ENCODE results near the gene NOS2.
"Not testable (repeated sequence)": the region's sequence is repeated elsewhere in the genome, so short reads cannot be mapped to it uniquely, and the experiment has no call there.

The NOS2 gene

DNA sequence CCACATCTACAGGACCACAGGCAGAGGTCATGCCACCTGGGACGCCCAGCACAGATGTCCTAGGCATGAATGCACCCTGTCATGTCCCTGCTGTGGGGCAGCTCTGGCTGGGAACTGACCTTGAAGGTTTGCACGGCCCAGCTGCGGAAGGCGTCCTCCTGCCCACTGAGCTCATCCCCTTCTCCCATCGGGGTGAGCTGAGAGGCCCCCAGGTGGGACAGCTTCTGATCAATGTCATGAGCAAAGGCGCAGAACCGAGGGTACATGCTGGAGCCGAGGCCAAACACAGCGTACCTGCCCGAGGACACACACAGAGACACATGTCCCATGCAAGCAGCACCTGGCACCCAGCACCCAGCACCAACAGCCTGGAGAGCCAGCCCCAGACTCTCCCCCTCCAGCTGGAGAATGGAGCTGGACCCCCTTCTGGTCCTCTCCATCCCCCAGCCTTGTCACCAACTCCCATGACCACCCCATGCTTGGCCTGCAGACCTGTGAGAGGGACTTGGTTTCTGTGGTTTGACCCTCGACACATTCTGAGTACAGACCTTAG lies 31.4 kb downstream of the NOS2 start:
- H3K4me3 ChIP-seq (replicated peaks; ENCODE audit: low read depth, low read length), result no peak overlapping the region
- TF ChIP-seq, protein P1, sequence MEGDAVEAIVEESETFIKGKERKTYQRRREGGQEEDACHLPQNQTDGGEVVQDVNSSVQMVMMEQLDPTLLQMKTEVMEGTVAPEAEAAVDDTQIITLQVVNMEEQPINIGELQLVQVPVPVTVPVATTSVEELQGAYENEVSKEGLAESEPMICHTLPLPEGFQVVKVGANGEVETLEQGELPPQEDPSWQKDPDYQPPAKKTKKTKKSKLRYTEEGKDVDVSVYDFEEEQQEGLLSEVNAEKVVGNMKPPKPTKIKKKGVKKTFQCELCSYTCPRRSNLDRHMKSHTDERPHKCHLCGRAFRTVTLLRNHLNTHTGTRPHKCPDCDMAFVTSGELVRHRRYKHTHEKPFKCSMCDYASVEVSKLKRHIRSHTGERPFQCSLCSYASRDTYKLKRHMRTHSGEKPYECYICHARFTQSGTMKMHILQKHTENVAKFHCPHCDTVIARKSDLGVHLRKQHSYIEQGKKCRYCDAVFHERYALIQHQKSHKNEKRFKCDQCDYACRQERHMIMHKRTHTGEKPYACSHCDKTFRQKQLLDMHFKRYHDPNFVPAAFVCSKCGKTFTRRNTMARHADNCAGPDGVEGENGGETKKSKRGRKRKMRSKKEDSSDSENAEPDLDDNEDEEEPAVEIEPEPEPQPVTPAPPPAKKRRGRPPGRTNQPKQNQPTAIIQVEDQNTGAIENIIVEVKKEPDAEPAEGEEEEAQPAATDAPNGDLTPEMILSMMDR (IDR thresholded peaks at IDR 0.05; ENCODE audit: low read length, missing control alignments), result no peak

GRCh38 chr17:27766438-27766837 lies 33.9 kb downstream of the NOS2 start:
- no peak overlapping the region for H3K4me3 ChIP-seq (replicated peaks; ENCODE audit: low read depth, low read length)
- TF ChIP-seq, protein P1 (IDR thresholded peaks at IDR 0.05; ENCODE audit: low read length, missing control alignments), result no peak
- no peak for DNase-seq (ENCODE audit: low read depth)

More for the DNA sequence above, 31.4 kb downstream of the NOS2 start:
- no peak for DNase-seq (ENCODE audit: low read depth)

DNA sequence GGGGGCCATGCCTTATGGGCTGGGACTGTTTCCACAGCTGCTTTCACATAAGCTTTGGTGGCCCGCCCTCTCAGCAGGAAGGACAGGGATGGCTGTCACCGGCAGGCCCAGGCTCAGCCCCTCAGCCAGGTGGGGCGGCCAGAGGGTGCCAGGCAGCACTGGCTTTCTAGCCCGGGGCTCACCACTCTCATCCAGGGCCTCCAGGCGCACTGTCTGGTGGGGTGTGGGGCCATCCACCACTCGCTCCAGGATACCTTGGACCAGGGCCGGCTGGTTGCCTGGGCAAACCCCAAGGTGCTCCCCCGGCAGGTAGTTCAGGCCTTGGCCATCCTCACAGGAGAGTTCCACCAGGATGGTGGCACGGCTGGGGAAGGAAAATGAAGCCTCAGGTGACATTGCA lies 35.0 kb downstream of the NOS2 start:
- TF ChIP-seq, protein P1 (IDR thresholded peaks at IDR 0.05; ENCODE audit: low read length, missing control alignments), result no peak
- no peak for DNase-seq (ENCODE audit: low read depth)
- no peak overlapping the region for H3K4me3 ChIP-seq (replicated peaks; ENCODE audit: low read depth, low read length)

- H3K4me3 ChIP-seq (replicated peaks; ENCODE audit: low read depth, low read length), result no peak overlapping the region
- TF ChIP-seq, protein P1 (IDR thresholded peaks at IDR 0.05; ENCODE audit: low read length, missing control alignments), result no peak
- no peak for DNase-seq (ENCODE audit: low read depth)
Measured at GRCh38 chr17:27764589-27764988, 35.7 kb downstream of the NOS2 start.

- peak; percentile 57 for DNase-seq (ENCODE audit: low read depth)
- TF ChIP-seq, protein P1 (IDR thresholded peaks at IDR 0.05; ENCODE audit: low read length, missing control alignments), result no peak
- no peak overlapping the region for H3K4me3 ChIP-seq (replicated peaks; ENCODE audit: low read depth, low read length)
Measured at GRCh38 chr17:27762527-27763305, 37.6 kb downstream of the NOS2 start.

DNA sequence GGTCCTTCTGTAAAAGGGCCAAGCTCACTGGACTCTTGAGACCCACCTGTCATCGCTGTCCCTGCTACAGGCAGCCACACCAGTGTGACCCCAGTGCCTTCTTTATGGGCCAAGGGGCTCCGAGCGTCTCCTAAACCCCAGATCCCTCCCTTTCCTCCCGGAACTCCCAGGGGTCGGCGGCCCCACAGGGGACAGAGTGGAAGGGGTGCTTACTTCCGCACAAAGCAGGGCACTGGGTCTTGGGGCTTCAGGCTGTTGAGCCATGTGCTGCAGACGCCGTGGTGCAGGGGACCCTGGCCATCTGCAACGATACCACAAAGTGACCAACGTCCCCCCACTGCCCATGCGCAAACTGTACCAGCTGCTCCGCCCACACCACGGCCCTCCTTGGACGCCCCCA lies 39.4 kb downstream of the NOS2 start:
- not testable (repeated sequence) for H3K4me3 ChIP-seq (replicated peaks; ENCODE audit: low read depth, low read length); DNase-seq (ENCODE audit: low read depth)

DNA sequence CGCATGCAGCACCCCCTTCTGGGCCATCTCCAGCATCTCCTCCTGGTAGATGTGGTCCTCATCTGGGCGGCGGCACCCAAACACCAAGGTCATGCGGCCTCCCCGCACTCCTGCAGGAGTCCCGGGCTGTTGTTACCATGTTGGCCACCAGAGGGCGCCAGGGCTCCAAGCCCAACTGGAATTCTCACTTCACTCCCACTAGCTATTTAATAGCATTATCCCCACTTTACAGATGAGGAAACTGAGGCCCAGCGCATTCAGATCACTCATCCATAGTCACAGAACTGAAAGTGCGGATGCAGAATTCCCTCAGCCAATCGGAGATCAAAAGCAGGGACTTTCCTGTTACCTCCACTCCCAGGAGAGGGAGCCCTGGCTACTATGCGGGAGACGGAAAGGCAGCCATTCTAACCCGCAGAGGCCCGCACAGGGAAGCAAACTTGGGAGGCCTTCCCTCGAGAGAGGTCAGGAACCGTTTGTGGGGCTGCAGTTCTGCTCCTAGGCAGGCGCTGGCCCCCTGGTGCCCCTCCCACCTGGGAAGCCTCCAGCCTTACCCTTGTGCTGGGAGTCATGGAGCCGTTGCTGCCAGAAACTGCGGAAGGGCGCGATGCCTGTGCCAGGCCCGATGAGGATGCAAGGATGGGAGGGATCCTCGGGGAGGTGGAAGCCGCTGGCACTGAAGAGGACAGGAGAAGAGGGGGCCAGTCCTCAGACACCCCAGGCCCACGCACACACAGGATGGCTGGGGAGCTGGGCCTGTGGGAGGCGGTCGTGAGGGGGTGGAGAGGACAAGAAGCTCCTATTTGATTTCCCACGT lies 40.1 kb downstream of the NOS2 start:
- H3K4me3 ChIP-seq (replicated peaks; ENCODE audit: low read depth, low read length), result no peak overlapping the region
- DNase-seq (ENCODE audit: low read depth), result peak; percentile 48
- TF ChIP-seq, protein P1 (IDR thresholded peaks at IDR 0.05; ENCODE audit: low read length, missing control alignments), result peak; percentile 82
